ENCODE data around the gene PALB2.
A peak's percentile ranks its signal among the peaks of the same experiment; 100 is the strongest.

PALB2 gene

DNA sequence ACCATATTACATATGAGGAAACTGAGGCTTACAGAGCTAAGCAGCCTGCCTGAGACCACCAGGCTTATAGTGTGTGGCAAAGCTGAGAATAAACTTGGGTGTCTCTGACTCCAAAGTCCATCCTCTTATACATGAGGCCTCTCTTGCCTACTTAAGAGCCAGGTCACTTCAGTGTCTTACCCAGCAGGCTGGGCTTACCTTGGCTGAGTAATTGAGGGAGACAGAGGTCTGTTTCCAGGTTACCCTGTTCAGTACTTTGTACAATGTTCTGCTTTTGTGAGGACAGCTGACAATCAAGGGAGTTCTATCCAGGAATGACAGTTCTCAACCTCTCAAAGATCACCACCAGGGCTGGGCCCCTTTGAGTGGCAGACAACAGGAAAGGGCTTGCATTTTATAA, 59.3 kb downstream of the PALB2 start:
- DNase-seq (ENCODE audit: low spot score): no peak

DNA sequence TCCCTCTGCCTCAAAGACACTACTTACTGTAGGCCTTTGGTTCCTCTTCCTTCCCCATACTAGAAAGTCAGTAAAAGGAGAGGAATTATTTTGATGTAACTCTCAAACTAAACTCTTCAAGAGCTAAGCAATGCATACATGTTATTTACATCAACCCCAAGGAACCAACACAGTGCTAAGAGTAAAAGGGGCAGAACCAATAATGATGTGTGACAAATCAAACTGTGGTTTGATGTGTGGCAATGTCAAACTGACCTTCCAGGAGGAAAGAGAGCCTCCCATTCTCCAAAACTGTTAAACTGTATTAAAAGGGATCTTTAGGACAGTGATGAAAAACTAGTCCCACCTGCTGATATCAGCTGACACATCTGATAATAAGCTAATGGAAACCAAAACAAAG, 60.7 kb downstream of the PALB2 start:
- no peak for DNase-seq (ENCODE audit: low spot score)

GRCh38 chr16:23579371-23579770, 61.7 kb downstream of the PALB2 start:
- DNase-seq (ENCODE audit: low spot score): no peak

- DNase-seq (ENCODE audit: low spot score): no peak
These were observed 62.8 kb downstream of the PALB2 start for GRCh38 chr16:23578101-23578830.

DNA sequence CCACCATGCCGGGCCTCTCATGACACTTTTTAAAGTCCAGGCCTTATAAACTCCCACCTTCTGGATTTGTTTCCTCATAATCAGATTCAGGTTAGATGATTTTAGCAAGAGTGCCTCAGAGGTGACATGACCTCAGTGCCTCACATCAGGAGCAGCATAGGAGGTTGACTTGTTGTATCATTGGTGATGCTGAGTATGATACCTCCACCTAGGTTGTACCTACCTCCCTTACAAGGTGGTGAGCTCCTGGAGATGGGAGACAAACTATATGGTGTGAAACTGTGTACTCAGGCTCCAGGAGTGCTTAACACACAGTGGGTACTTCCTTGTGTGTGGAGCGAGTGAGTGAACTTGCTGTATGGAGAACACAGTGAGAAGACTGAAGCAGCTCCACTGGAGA, 63.6 kb downstream of the PALB2 start:
- DNase-seq (ENCODE audit: low spot score): no peak

DNA sequence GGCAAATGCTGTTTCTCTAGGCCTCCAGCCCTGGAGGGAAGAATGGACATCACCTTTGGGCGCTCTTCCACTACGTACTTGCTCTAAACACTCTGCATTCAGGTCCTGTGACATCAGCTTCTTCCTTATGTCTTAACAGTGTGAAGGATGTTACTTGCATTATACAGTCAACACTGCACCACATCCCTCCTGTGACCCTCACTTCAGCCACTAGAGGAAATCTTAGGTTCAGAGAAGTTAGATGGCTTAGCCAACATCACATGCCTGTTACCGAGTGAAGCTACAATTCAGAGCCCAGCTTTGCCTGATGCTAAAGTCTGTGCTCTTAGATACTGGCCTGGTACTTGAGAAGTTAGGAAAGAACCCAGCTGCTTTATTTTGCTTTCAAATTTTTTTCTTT, 65.3 kb downstream of the PALB2 start:
- DNase-seq (ENCODE audit: low spot score): no peak

DNA sequence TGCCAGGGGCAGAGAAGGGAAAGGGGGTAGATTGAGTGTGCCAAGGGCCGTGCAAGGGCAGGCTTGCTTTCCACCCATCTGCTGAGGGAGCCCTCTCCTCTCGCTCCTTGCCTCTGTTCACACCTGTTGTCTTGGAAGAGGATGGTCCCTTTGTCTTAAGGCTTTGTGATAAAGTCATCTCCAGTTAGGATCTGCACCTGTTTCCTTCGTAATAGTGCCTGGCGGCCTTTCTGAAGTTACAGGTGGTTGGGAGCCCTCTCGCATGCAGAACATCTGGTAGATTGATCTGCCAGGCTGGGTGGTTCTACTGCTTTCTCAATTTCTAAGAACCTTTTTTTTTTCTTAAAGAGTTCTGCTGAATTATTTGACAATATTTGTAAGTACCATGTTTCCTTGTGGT, 67.3 kb downstream of the PALB2 start:
- no peak for DNase-seq (ENCODE audit: low spot score)

DNA sequence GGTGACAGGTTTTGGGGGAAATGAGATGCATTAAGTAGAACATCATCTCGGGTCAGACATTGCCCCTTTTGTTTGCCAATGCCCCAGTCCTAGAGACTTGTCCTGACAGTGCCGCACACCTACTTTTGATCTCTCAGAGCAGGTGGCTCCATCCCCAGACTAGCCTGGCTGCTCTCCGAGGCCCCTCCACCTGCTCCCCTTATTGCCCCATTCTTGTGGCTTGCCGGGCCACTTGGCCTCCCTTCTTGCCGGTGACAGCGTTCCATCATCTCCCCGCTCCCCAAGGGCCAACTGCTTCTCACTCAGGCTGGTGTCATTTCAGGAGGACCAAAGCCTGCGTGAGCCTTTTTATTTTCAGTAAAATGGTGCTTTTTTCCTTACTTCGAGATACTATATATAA, 68.7 kb downstream of the PALB2 start:
- DNase-seq (ENCODE audit: low spot score): no peak

- no peak for DNase-seq (ENCODE audit: low spot score)
These were observed 69.2 kb downstream of the PALB2 start for GRCh38 chr16:23571895-23572294.

DNA sequence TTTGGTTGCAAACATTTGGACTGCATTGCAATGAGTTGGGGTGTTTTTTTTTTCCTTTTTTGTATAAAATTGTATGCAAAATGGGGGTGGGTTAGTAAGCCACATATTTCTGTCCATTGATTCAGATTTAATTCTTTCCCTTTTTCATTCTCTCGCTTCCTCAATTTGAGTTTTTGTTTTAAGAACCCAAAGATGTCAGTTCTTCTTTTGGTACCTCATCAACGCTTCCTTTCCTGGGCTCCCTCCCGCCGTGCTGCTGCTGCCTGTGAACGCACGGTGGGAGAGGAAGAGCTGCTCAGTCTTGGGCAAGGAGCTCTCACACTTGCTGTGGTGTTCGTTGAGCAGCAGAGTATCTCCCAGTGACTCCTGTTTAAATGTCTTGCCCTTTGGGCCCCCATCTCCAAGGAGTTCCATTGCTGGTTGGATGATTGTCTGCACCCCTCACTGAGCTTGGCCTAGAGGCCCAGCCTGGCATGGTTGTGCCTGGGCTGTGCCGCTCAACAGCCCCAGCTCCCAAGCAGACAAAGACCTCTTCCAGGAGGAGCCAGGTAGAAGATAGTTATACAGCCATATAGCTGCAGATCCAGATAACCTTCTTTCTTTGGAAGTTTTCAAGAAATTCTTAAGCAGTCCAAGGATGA, 70.0 kb downstream of the PALB2 start:
- no peak for DNase-seq (ENCODE audit: low spot score)

- no peak for DNase-seq (ENCODE audit: low spot score)
These were observed 73.5 kb downstream of the PALB2 start for GRCh38 chr16:23567602-23568001.

GRCh38 chr16:23566724-23567123, 74.4 kb downstream of the PALB2 start:
- no peak for DNase-seq (ENCODE audit: low spot score)

GRCh38 chr16:23564575-23565363, 76.3 kb downstream of the PALB2 start:
- no peak for DNase-seq (ENCODE audit: low spot score)

GRCh38 chr16:23563186-23563585, 77.9 kb downstream of the PALB2 start:
- DNase-seq (ENCODE audit: low spot score): no peak

DNA sequence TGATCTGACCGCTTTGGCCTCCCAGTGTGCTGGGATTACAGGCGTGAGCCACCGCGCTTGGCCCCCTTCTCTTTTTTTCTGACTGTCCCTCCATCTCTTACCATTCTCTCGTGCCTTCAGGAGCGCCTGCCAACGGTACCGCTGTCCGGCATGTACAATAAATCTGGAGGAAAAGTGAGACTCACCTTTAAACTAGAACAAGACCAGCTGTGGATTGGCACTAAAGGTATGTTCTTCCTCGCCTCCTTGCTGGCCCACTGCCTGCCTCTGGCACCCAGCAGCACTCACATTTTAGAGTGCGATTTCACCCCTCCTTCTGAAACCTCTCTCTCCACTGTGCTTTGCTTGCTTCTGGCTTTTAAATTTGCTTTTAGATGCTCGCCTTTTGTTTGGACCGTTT, 78.6 kb downstream of the PALB2 start:
- no peak for DNase-seq (ENCODE audit: low spot score)

GRCh38 chr16:23561586-23561985, 79.5 kb downstream of the PALB2 start:
- no peak for DNase-seq (ENCODE audit: low spot score)

DNA sequence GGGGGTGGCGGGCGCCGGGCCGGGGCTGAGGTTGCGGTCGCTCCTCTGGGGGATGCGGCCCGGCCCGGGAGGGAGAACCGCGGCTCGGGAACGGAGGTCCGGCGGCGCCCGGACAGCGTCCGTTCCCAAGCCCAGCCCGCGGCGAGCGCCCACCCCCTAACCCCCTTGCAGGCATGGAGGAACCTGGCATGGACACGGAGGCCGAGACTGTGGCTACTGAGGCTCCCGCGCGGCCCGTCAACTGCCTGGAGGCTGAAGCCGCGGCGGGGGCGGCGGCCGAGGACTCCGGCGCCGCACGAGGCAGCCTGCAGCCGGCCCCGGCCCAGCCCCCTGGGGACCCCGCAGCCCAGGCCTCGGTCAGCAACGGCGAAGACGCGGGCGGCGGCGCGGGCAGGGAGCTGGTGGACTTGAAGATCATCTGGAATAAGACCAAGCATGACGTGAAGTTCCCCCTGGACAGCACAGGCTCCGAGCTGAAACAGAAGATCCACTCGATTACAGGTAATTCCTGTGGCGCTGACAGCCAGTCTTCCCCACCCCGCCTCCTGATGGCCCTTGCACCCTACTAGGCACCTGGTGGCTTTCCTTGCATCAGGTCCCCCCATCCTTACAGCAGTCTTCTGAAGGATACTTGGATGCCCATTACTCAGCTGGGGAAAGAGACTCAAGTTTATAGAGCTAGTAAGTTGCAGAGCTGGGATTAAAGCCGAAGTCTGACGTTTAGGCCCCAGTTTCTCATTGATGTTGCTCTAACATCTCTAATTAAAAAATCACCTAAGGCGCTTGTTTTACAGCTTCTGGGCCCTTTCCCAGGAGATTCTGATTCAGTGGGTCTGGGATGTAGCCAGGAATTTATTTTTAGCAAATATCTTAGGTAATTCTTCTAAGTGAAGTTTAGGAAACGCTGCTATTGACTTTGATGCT, 83.1 kb downstream of the PALB2 start:
- DNase-seq (ENCODE audit: low spot score): no peak

DNA sequence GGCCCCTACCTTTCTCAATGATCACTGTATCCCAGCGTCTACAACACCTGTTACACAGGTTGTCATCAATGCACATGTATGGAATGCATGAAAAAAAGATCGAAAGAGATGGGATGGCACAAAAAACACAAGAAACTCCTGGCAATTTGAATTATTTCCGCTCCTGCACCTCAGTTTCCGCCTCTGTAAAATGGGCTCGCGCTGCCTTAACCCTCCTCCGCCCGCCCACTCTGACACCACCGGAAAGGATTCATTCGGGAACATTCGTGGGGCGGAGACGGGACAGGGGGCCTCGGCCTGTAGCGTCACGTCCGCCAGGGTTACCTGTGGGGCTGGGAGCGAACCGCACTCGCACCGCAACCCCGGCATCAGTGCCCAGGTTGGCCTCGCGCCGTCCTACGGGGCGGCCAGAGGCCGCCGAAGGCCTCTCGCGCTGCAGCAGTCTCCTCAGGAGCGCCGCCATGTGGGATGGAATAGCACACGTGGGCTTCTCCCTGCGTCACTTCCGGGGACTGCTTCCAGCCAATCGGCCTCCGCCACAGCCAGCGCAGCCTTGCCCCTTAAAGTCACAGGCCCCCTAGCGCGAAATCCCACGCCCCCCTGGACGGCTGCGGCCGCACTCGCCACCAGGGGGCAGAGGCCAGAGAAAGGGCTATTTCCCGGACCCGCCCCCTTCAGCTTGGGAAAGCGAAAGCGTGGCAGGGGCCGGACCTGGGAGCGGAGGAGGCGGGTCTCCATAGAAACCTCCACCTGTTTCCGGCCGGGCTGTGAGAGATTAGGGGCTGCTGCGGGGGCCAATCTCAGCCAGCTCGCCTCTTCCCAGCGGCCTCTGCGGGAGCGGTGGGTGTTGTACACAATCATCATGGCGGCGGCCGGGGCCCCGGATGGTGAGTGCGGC, 84.0 kb downstream of the PALB2 start, which contains the start of the genes EARS2 and UBFD1:
EARS2 (minus strand) TSS at position 470 of the 898 bp plus-strand sequence; CDS start at position 463, 7 bp downstream.
UBFD1 (plus strand) TSS at position 847 of the 898 bp plus-strand sequence; CDS start at position 863, 16 bp downstream.
- DNase-seq (ENCODE audit: low spot score): peak; percentile 95

DNA sequence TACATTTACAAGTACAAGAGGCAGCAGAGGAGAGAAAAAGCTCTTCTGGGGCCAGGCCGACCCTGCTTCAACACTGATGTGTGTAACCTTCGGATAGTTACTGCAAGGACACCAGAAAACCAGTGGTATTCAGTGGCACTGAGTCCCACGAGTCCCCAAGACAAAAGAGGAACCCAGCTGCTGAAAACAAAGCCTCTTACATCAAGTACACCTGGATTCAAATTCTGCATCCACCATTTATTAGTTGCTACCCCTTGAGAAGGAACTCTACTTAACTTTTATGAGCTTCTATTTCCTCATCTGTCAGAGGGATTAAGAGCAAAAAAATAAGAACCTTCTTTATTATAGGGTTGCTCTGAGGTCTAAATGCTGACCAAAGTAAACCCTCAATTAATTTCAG, 86.6 kb downstream of the PALB2 start:
- DNase-seq (ENCODE audit: low spot score): no peak
